Superior temporal gyrus (tissue), 1 donor: ENCODE results near the gene CTDSP2.
A peak's percentile ranks its signal among the peaks of the same experiment; 100 is the strongest.
"Not testable (repeated sequence)": the region's sequence is repeated elsewhere in the genome, so short reads cannot be mapped to it uniquely, and the experiment has no call there.

Source experiments
- DNase-seq: peaks from one replicate; pipeline ENCODE4 v3.0.0-alpha.2; 2016; ENCODE audit errors: extremely low spot score

Gene CTDSP2

DNA sequence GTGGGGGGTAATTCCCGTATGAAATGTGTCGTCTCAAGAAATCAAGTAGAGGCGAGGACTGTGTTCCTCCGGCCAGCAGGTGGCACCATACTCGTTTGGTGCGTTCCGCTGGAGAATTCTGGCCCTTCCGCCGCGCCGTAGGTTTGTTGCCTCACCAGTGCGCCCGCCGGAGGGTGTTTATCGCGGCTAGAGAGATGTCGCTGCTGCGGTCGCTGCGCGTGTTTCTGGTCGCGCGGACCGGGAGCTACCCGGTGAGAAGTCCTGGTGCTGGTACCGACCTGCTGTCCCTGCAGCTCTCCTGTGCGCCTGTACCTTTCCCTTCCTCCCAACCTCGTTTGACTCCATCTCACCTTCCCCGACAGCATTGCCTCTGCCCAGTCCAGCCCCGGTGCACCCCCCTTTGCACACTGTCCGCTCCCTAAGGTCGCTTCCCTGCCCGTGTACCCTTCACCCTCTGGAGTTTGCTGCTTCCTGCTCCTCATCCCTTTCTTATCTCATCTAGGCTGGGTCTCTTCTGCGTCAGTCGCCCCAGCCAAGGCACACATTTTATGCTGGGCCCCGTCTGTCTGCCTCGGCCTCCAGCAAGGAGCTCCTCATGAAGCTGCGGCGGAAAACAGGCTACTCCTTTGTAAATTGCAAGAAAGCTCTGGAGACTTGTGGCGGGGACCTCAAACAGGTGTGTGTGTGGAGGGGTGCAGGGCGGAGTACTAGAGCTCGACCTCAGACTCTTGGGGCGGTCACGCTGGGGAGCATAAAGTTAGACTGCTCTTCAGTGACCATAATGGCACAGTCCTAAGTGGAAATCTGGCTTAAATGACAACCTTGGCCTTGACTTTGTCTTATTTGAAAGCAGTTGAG, 63.7 kb downstream of the CTDSP2 start, which contains the start of gene TSFM:
TSS of gene TSFM (plus strand) at position 180 of the 858 bp plus-strand sequence. CDS start at position 195, 15 bp downstream.
- DNase-seq: peak; percentile 99

DNA sequence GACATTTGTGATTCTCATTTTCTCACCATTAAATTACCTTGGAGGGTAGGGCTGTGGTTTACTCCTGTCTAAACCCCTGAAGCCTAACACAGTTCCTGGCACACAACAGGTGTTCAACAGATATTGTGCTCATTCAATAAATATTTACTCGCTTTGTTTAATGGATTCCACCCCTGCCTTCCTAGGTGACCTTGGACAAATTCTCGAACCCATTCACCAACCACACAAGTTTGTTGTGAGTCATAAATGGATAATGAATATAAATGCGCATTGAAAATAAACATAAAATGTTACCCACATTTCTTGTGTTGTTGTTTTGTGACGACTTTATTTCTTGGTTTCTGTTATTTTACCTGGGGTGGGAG, 64.3 kb downstream of the CTDSP2 start:
- DNase-seq: no peak

GRCh38 chr12:57781801-57782200, 64.7 kb downstream of the CTDSP2 start:
- no peak for DNase-seq

GRCh38 chr12:57781244-57781643, 65.3 kb downstream of the CTDSP2 start:
- no peak for DNase-seq

- no peak for DNase-seq
Measured at GRCh38 chr12:57780284-57780897, 66.1 kb downstream of the CTDSP2 start.

GRCh38 chr12:57779736-57780135, 66.8 kb downstream of the CTDSP2 start:
- no peak for DNase-seq

GRCh38 chr12:57777911-57778310, 68.6 kb downstream of the CTDSP2 start:
- no peak for DNase-seq

DNA sequence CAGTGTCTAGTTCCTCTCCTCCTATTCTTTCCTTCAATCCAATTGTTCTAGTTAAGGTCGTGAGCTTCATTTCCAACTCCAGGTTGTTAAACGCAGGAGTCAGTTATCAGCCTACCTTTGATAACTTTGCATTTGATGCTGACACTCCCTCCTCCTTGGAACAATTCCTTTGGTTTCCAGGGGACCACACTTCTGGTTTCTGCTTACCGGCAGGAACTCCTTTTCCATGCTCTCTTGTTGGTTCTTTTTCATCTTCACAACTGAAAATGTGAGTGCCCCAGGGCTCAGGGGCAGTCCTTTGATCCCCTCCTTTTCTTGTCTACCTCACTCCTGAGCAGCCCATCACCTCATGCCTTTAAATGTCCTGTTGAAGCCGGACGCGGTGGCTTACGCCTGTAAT, 69.2 kb downstream of the CTDSP2 start:
- no peak for DNase-seq

DNA sequence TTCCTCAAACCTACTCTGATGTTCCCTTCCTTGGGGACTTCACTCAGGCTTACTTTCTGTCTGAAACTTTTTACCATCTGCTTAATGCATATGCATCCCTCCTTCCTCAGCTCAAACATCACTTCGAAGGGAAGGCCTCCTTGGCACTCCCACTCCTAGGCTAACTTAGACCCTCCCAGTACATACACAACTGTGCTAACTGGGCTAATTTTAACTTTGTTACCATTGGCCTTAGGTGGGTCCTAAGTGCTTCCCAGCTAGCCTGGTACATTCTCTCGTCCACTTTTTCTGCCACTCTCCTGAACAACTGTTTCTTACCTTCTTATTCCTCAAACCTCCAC, 70.3 kb downstream of the CTDSP2 start:
- no peak for DNase-seq

- no peak for DNase-seq
Measured at GRCh38 chr12:57775563-57776246, 70.8 kb downstream of the CTDSP2 start.

DNA sequence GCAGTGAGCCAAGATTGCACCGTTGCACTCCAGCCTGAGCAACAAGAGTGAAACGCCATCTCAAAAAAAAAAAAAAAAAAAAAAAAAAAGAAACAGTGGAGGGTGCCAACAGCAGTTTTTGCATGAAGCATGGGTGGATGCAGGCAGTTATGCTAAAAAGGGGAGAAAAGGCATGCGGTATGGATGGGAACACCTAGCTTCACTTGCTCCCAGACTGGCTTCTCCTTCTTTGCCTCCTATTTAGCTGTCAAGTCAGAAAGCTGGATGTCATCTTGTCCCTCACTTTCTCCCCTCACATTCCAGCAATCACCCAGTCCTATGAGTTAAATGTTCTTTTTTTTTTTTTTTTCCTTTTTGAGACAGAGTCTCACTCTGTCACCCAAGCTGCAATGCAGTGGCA, 71.5 kb downstream of the CTDSP2 start:
- DNase-seq: no peak

- DNase-seq: not testable (repeated sequence)
Measured at GRCh38 chr12:57774634-57775033, 71.9 kb downstream of the CTDSP2 start.

DNA sequence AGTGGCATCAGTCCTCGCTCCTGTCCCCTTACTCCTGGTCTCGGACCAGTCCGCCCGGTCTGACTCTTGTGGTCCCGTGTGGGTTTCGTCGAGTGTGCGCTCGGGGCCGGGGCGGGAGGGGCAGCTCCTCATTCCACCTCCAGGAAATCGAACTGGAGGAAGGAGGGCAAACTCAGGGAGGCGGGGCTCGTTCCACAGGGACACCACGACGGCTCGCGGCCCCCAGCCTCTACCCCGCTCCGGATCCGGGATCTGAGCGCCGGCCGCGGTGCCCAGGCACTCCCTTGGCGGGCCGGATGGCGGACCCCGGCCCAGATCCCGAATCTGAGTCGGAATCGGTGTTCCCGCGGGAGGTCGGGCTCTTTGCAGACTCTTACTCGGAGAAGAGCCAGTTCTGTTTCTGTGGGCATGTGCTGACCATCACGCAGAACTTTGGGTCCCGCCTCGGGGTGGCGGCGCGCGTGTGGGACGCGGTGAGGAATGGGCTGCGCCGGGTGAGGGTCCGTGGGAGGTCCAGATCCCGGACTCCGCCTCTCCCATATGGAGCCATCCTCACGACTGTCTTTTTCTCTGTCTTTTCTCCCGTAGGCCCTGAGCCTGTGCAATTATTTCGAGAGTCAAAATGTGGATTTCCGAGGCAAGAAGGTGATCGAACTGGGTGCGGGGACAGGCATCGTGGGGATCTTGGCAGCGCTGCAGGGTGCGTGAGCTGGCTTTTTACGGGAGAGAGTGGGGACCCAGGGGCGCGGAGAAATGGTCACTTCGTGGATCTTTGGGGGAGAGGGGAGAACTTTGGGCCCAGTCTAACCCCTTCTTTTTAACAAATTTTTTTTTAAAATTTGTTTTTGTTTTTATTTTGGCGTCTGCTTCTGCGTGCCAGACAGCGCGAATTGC, 73.9 kb downstream of the CTDSP2 start, which contains the start of gene EEF1AKMT3:
TSS of gene EEF1AKMT3 (plus strand) at position 186 of the 894 bp plus-strand sequence. CDS start at position 297, 111 bp downstream.
- no peak for DNase-seq

DNA sequence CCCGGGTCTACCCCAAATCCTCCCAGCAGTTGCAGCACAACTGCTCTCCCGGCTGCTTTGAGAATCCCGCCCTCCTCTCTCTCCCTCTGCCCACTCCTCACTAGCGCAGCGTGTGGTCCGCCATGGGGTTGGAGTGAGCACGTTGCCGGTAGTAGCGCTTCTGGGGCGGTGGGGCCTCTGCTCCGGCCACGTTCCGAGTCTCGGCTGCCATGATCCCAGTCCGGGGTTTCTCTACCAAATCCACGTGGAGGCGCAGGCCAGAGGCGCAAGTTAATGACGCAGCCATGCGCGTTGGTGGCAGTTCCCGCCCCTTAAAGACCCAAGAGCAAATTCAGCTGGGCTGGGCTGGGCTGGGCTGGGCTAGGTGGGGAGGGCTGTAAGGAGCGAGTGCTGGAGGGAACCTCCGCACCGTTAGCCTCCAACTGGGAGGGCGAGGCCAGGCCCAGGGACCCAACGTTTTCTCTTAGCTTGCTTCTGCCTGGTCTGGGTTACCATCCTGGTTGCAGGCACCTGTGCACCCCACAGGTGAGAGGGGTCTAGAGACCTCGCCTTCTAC, 74.6 kb downstream of the CTDSP2 start, which contains the start of gene METTL1:
TSS of gene METTL1 (minus strand) at position 233 of the 556 bp plus-strand sequence. CDS start at position 211, 22 bp downstream.
- DNase-seq: peak; percentile 97

DNA sequence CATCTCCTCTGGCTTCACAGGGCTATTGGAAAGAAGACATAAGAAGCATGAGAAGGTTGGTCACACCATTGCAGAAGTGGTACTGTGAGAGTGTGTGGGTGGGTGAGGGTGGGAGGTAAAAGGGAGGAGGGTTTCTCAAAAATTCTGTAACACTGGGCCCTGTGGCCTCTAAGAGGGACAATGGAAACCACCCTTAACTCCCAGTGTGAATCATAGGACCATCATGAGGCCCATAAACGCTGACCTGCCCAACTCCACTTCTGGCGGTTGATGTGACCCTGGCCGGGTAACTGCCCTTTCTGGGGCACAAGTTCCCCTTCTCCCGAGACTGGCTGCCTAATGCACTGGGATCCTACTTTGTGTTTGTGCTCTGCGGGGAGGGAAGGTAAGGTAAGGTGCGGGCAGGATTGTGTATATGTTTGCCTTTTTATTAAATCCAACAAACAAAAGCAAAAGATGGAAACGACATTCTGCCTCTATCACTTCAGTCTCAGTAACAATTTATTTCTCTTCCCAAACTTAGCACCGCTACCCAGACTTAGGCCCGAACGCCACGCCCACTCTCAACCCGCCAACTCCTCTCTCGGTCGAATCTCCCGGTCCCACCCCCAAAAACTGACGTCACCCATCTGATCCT, 75.2 kb downstream of the CTDSP2 start:
- DNase-seq: peak; percentile 76

- no peak for DNase-seq
Measured at GRCh38 chr12:57770734-57771133, 75.8 kb downstream of the CTDSP2 start.
